H1 (cell line): Measurements from ENCODE around the gene NUDCD2. TPM values are rescaled to one million over a fixed set of nuclear protein-coding genes. Genes with fewer than 3 reads are reported as not detected.

ENCODE experiments used
- SIX5 ChIP-seq: IDR thresholded peaks from 2 replicates; pipeline ENCODE4 v1.6.1; 2011; ENCODE audit warnings: mild to moderate bottlenecking, low read depth, low read length
- polyA plus RNA-seq, 7 experiments: library from polyadenylated mRNA; depleted of rRNA in 3 of 7; stranded (reverse) in 5 of 7; unstranded in 2 of 7; fragments of >200 nt in 5 of 7; fragments of 200-250 nt in 2 of 7; gene quantifications; 1 replicate in 5 of 7; 2 replicates in 1 of 7; 4 replicates in 1 of 7; pipeline versions ENCODE4 v1.2.1 to v1.2.3, GENCODE V29; 2011 to 2013; ENCODE audit warnings: missing spikeins in 2 of 7, mixed read lengths in 2 of 7
- total RNA-seq: library from RNA; stranded (reverse); fragmentation: NEBNext Ultra II Directional; extraction: Animal tissue kit (Norgen Biotek cat#: 25700); gene quantifications from 2 replicates; pipeline ENCODE4 v1.2.1, GENCODE V29; 2021

The NUDCD2 gene
- total and polyA plus RNA-seq, 2 of the 8 experiments (the other 6 are each of a cell fraction or from before 2014, with no cell fraction given): 12.2 to 59.5 TPM

- no peak for TF ChIP-seq SIX5
These were observed 39.0 kb upstream of the NUDCD2 start (continued) for GRCh38 chr5:163498886-163499285.
